ENCODE data around the gene CYP26A1.
A peak's percentile ranks its signal among the peaks of the same experiment; 100 is the strongest.

CYP26A1 gene

DNA sequence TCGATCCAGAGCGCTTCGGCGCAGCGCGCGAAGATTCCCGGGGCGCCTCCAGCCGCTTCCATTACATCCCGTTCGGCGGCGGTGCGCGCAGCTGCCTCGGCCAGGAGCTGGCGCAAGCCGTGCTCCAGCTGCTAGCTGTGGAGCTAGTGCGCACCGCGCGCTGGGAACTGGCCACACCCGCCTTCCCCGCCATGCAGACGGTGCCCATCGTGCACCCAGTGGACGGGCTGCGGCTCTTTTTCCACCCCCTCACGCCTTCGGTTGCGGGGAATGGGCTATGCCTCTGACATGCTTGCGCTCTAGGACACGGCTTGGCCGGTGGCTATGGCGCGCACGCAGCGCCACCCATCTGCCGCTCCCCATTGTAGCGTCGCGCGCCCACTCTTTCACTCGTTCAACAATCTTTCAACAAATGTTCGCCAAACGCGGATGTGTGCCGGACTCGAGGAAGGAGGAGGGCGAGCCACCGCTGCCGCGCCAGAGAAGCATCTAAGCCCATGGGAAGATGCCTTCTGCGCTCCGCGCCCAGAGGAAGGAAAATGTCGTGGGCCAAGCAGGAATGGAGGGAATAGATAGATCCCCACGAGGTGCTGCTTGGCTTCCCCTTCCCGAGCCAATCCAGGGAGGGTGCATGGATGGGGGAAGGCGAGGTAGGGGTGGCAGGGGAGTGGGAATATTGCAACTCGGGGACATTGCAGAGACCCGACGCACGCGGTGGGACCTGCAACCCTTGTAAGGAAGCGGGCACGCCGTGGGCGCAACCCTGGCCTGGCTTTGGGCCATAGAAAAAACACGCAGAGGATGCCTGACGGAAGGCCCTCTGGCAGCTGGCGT is 5.1 kb upstream of the CYP26A1 start:
- Mint-ChIP-seq H3K4me3 (no peak overlapping the region), H3K4me1 (peaks cover 6% of the 10 kb centered on the region), H3K27ac (ENCODE audit: low read depth) (no peak overlapping the region), H3K9me3 (no peaks in the 10 kb centered on the region), H3K36me3 (ENCODE audit: insufficient read depth) (peaks cover 4% of the 10 kb centered on the region), H3K27me3 (peaks cover 85% of the 10 kb centered on the region)
- ATAC-seq (replicated peaks; ENCODE audit: extremely low read depth, poor library complexity, severe bottlenecking) (no peak), DNase-seq (ENCODE audit: low spot score in 2 of 2) (no peak)

DNA sequence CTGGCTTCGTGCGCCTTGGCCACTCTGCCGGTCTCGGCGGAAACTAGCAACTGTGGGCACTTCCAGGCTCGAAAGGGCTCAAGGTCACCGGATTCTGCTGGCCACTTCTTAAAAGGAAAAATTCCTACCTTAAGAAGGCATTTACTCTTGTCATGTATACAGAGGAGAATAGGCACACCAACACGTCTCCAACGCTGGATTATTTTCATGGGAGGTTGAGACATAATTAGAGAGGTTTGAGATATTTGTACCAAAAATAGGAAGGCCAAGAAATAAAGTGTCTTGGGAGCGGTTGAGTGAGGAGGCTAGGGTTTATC is 4.5 kb upstream of the CYP26A1 start:
- DNase-seq (ENCODE audit: low spot score in 2 of 2) (no peak), ATAC-seq (replicated peaks; ENCODE audit: extremely low read depth, poor library complexity, severe bottlenecking) (no peak)
- peaks cover 88% of the 10 kb centered on the region for H3K27me3 Mint-ChIP-seq
- H3K4me3 Mint-ChIP-seq: no peak overlapping the region
- no peak overlapping the region for H3K27ac Mint-ChIP-seq (ENCODE audit: low read depth)
- H3K9me3 Mint-ChIP-seq: no peaks in the 10 kb centered on the region
- peaks cover 4% of the 10 kb centered on the region for H3K36me3 Mint-ChIP-seq (ENCODE audit: insufficient read depth)
- H3K4me1 Mint-ChIP-seq: peaks cover 8% of the 10 kb centered on the region

DNA sequence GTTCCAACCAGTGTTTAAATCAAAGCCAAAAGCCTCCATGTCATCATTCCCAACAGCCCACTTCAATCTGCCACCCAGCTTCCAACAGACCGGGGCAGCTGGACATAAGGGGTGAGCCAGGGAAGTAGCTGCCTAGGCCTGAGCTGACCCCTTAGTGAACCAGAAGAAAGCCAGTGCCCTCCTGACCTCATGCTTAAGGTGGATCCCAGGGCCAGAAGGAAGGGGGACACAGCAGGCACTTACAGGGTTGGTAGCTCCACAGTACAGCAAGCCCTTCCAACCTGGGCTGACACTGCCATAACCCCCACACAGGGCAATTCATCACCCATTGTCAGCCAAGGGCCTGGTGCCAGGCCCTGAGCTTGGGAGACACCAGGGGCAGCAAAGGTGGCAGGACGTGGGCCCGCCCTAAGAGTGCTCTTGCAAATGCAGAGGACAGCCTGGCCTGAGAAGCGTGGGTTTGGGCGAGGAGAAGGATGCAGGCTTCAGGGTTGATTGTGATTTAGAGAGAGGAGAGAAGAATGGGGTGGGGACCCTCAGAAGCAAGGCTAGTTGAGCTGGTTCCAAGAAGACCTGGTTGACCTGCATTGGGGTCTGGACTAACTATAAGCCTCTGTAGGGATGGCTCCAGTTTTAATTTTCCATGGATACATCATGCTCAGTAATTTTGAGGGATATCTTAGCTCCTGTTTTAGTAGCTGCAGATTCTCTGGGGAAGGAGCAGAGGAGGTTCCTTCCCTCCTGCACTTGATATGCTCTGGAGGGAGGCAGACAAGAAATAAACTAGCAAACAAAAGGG is 3.1 kb upstream of the CYP26A1 start:
- H3K27ac Mint-ChIP-seq (ENCODE audit: low read depth): no peak overlapping the region
- peaks cover 14% of the 10 kb centered on the region for H3K4me1 Mint-ChIP-seq
- no peak for DNase-seq (ENCODE audit: low spot score in 2 of 2)
- H3K4me3 Mint-ChIP-seq: no peak overlapping the region
- H3K9me3 Mint-ChIP-seq: no peaks in the 10 kb centered on the region
- peaks cover 88% of the 10 kb centered on the region for H3K27me3 Mint-ChIP-seq
- peaks cover 3% of the 10 kb centered on the region for H3K36me3 Mint-ChIP-seq (ENCODE audit: insufficient read depth)
- ATAC-seq (replicated peaks; ENCODE audit: extremely low read depth, poor library complexity, severe bottlenecking): no peak

DNA sequence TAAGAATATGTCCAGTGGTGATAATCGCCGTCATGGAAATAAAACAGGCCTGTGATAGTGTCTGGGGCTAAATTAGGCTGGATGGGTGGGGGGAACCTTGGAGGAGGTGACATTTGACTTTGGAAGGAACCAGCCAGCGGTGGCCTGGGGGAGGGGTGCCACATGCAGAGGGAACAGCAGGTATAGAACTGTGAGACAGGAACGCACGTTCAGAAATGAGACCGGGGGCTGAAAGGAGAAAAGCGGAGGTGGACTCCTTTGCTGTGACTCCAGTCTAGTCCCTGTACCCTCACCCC is 2.6 kb upstream of the CYP26A1 start:
- Mint-ChIP-seq H3K9me3 (no peaks in the 10 kb centered on the region), H3K36me3 (ENCODE audit: insufficient read depth) (peaks cover 3% of the 10 kb centered on the region), H3K27ac (ENCODE audit: low read depth) (no peak overlapping the region), H3K27me3 (peaks cover 93% of the 10 kb centered on the region), H3K4me1 (peaks cover 14% of the 10 kb centered on the region), H3K4me3 (no peak overlapping the region)
- ATAC-seq (replicated peaks; ENCODE audit: extremely low read depth, poor library complexity, severe bottlenecking) (no peak), DNase-seq (ENCODE audit: low spot score in 2 of 2) (no peak)

DNA sequence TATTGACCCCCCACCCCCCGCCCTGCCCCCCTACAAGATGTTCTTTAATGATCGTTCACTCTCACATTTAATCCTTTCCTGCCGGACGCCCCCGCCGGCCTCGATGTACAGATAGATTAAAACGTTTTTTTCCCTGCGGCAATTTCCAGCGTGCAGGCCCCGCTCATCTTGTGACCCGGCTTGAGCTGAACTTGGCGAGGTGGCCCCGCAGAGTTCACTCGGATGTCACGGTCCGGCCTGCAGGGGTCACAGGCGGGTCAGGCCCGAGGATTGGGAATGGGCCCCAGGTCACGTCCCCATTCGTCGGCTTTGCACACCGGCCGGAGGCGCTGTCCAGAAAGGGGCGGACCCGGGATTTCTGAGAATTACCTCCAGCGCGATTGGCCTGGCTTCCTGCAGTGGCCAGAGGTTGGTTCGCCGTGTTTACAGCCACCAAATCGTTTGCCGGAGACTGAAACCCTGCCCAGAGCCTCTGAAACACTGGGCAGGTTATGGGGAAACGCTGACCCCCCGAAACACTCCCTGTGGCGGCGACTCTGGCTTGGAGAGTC is 1.9 kb upstream of the CYP26A1 start:
- Mint-ChIP-seq H3K27me3 (peaks cover 95% of the 10 kb centered on the region), H3K4me1 (peaks cover 14% of the 10 kb centered on the region), H3K27ac (ENCODE audit: low read depth) (no peak overlapping the region), H3K36me3 (ENCODE audit: insufficient read depth) (peaks cover 3% of the 10 kb centered on the region), H3K4me3 (no peak overlapping the region), H3K9me3 (no peaks in the 10 kb centered on the region)
- no peak for DNase-seq (ENCODE audit: low spot score in 2 of 2)
- no peak for ATAC-seq (replicated peaks; ENCODE audit: extremely low read depth, poor library complexity, severe bottlenecking)

- DNase-seq (ENCODE audit: low spot score in 2 of 2) (no peak), ATAC-seq (replicated peaks; ENCODE audit: extremely low read depth, poor library complexity, severe bottlenecking) (no peak)
- H3K27me3 Mint-ChIP-seq: peaks cover 94% of the 10 kb centered on the region
- peaks cover 3% of the 10 kb centered on the region for H3K36me3 Mint-ChIP-seq (ENCODE audit: insufficient read depth)
- peaks cover 14% of the 10 kb centered on the region for H3K4me1 Mint-ChIP-seq
- no peak overlapping the region for H3K27ac Mint-ChIP-seq (ENCODE audit: low read depth)
- H3K9me3 Mint-ChIP-seq: no peaks in the 10 kb centered on the region
- H3K4me3 Mint-ChIP-seq: peak overlapping the region; percentile 42
These were observed 1.4 kb upstream of the CYP26A1 start for GRCh38 chr10:93072225-93072712.

DNA sequence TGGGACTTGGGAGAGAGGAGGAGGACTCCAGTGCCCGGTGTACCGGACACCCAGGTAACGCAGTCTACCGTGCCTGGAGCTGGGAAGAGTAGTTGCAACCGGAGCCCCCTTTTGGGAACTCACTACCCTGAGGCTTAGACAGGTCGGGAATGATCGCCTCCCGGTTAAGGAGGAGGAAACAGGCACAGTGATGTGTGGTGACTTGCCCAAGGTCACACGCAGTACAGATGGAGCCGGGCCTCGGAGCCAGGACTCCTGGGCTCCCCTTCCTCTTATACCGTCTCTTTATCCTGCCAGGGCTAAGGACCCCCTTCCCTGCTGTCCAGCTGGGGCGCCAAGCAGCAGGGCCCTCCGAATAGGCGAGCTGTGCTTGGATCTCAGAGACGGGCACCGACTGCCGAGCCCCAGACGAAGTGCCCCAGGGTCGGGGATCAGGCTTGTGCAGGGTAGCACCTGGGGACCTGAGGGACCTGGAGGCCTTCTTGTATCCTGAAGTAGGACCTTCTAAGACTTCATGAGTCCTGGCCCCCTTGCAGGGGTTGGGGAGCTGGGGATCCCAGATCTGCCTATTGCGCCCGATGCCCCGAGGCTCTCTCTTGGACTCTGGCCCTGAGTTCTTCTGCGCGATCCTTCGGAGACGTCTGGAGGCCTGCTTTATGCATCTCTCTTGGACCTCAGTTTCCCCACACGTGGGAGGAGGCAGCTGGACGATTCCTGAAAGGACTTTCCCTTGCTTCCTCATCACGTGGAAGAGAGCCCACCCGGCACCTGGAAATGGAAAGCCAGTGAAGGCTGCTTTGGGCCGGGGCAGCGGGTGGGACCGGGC is 767 bp upstream of the CYP26A1 start:
- H3K4me3 Mint-ChIP-seq: peak overlapping the region; percentile 42
- peaks cover 14% of the 10 kb centered on the region for H3K4me1 Mint-ChIP-seq
- no peak overlapping the region for H3K27ac Mint-ChIP-seq (ENCODE audit: low read depth)
- peaks cover 3% of the 10 kb centered on the region for H3K36me3 Mint-ChIP-seq (ENCODE audit: insufficient read depth)
- ATAC-seq (replicated peaks; ENCODE audit: extremely low read depth, poor library complexity, severe bottlenecking) (no peak), DNase-seq (ENCODE audit: low spot score in 2 of 2) (no peak)
- no peaks in the 10 kb centered on the region for H3K9me3 Mint-ChIP-seq
- peaks cover 88% of the 10 kb centered on the region for H3K27me3 Mint-ChIP-seq

GRCh38 chr10:93074147-93074596 is 479 bp downstream of the CYP26A1 start:
- H3K4me3 Mint-ChIP-seq: peak overlapping the region; percentile 66
- H3K36me3 Mint-ChIP-seq (ENCODE audit: insufficient read depth): peaks cover 3% of the 10 kb centered on the region
- no peaks in the 10 kb centered on the region for H3K9me3 Mint-ChIP-seq
- H3K27me3 Mint-ChIP-seq: peaks cover 78% of the 10 kb centered on the region
- H3K27ac Mint-ChIP-seq (ENCODE audit: low read depth): no peak overlapping the region
- H3K4me1 Mint-ChIP-seq: peaks cover 8% of the 10 kb centered on the region
- DNase-seq (ENCODE audit: low spot score in 2 of 2): no peak
- ATAC-seq (replicated peaks; ENCODE audit: extremely low read depth, poor library complexity, severe bottlenecking): no peak

GRCh38 chr10:93074597-93075368 is 1.1 kb downstream of the CYP26A1 start:
- DNase-seq (ENCODE audit: low spot score in 2 of 2) (no peak), ATAC-seq (replicated peaks; ENCODE audit: extremely low read depth, poor library complexity, severe bottlenecking) (no peak)
- Mint-ChIP-seq H3K4me1 (peaks cover 8% of the 10 kb centered on the region), H3K9me3 (no peaks in the 10 kb centered on the region), H3K36me3 (ENCODE audit: insufficient read depth) (peaks cover 3% of the 10 kb centered on the region), H3K27ac (ENCODE audit: low read depth) (no peak overlapping the region), H3K4me3 (peak overlapping the region; percentile 66), H3K27me3 (peaks cover 78% of the 10 kb centered on the region)

DNA sequence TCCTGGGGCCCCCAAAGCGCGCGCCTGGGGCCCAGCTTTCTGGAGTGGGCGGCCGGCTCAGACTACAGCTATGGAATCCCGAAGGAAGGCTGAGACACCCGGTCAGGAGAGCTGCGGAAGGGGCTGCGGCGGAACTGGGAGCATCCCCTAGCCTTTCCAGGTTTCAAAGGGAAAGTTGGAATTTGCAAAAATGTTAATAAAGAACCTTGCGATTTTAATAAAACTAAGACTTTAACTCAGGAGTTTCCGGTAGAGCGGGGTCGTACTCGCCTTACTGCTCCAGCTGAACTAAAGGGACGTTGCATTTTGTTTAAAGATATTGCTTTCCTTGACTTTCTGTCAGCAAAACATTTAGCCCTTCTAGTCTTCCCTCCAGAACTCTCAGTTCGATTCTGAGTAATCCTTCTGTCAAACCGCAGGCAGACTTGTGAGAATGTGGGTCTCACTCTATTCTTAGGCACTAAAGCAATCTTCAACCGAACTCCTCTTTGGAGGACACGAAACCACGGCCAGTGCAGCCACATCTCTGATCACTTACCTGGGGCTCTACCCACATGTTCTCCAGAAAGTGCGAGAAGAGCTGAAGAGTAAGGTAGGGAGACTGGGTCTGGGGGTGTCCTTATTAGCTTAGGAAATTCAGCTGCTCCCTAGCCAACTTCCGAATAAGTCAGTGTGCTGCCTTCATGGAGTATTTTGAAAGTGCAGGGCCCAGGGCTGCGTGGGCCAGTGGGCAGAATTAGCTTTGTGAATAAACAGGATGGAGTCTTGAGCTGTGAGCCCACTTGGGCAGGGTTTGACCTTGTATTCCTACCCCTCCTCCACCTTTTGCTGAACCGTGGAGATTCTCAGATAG is 1.9 kb downstream of the CYP26A1 start:
- H3K27ac Mint-ChIP-seq (ENCODE audit: low read depth): no peak overlapping the region
- H3K4me1 Mint-ChIP-seq: peaks cover 13% of the 10 kb centered on the region
- no peak overlapping the region for H3K4me3 Mint-ChIP-seq
- DNase-seq (ENCODE audit: low spot score in 2 of 2) (no peak), ATAC-seq (replicated peaks; ENCODE audit: extremely low read depth, poor library complexity, severe bottlenecking) (no peak)
- no peaks in the 10 kb centered on the region for H3K36me3 Mint-ChIP-seq (ENCODE audit: insufficient read depth)
- peaks cover 78% of the 10 kb centered on the region for H3K27me3 Mint-ChIP-seq
- no peaks in the 10 kb centered on the region for H3K9me3 Mint-ChIP-seq

- Mint-ChIP-seq H3K27ac (ENCODE audit: low read depth) (no peak overlapping the region), H3K4me3 (no peak overlapping the region), H3K36me3 (ENCODE audit: insufficient read depth) (no peaks in the 10 kb centered on the region), H3K27me3 (peaks cover 78% of the 10 kb centered on the region), H3K4me1 (peaks cover 13% of the 10 kb centered on the region), H3K9me3 (no peaks in the 10 kb centered on the region)
- ATAC-seq (replicated peaks; ENCODE audit: extremely low read depth, poor library complexity, severe bottlenecking) (no peak), DNase-seq (ENCODE audit: low spot score in 2 of 2) (no peak)
These were observed 3.2 kb downstream of the CYP26A1 start for GRCh38 chr10:93076871-93077270.
